HEK293 (cell line): ENCODE data around the gene CD9.

Experiments
- EGR2 ChIP-seq: fragments of 450-650 bp; formaldehyde crosslinking; IDR thresholded peaks from 2 replicates; pipeline ENCODE4 v1.5.1; 2016; ENCODE audit warnings: low read depth, missing biosample characterization, missing genetic modification characterization
- GLI4 ChIP-seq: fragments of 450-650 bp; formaldehyde crosslinking; IDR thresholded peaks from 2 replicates; pipeline ENCODE4 v1.5.1; 2016; ENCODE audit warnings: missing biosample characterization, missing genetic modification characterization
- GLIS2 ChIP-seq: fragments of 450-650 bp; formaldehyde crosslinking; IDR thresholded peaks from 2 replicates; pipeline ENCODE4 v1.5.1; 2016; ENCODE audit warnings: missing biosample characterization, missing genetic modification characterization
- KLF1 ChIP-seq: fragments of 450-650 bp; formaldehyde crosslinking; IDR thresholded peaks from 2 replicates; pipeline ENCODE4 v1.5.1; 2016; ENCODE audit warnings: missing biosample characterization, missing genetic modification characterization
- KLF7 ChIP-seq: fragments of 450-650 bp; formaldehyde crosslinking; IDR thresholded peaks from 2 replicates; pipeline ENCODE4 v1.5.1; 2016; ENCODE audit warnings: missing biosample characterization, missing genetic modification characterization, borderline replicate concordance
- KLF8 ChIP-seq: fragments of 450-650 bp; formaldehyde crosslinking; IDR thresholded peaks from 2 replicates; pipeline ENCODE4 v1.5.1; 2016; ENCODE audit warnings: missing biosample characterization, missing genetic modification characterization
- OSR2 ChIP-seq: fragments of 450-650 bp; formaldehyde crosslinking; IDR thresholded peaks from 2 replicates; pipeline ENCODE4 v1.5.1; 2016; ENCODE audit warnings: missing biosample characterization, missing genetic modification characterization
- PRDM10 ChIP-seq: fragments of 450-650 bp; formaldehyde crosslinking; IDR thresholded peaks from 2 replicates; pipeline ENCODE4 v1.5.1; 2016; ENCODE audit warnings: missing biosample characterization, missing genetic modification characterization
- SCRT1 ChIP-seq: fragments of 450-650 bp; formaldehyde crosslinking; IDR thresholded peaks from 2 replicates; pipeline ENCODE4 v1.5.1; 2016; ENCODE audit warnings: missing biosample characterization, missing genetic modification characterization, borderline replicate concordance
- SP2 ChIP-seq: fragments of 450-650 bp; formaldehyde crosslinking; IDR thresholded peaks from 2 replicates; pipeline ENCODE4 v1.5.1; 2016; ENCODE audit warnings: missing biosample characterization, missing genetic modification characterization
- SP3 ChIP-seq: fragments of 450-650 bp; formaldehyde crosslinking; IDR thresholded peaks from 2 replicates; pipeline ENCODE4 v1.5.1; 2016; ENCODE audit warnings: missing biosample characterization, missing genetic modification characterization
- SP7 ChIP-seq: fragments of 450-650 bp; formaldehyde crosslinking; IDR thresholded peaks from 2 replicates; pipeline ENCODE4 v1.5.1; 2016; ENCODE audit warnings: missing biosample characterization, missing genetic modification characterization
- TRIM28 ChIP-seq: IDR thresholded peaks from 2 replicates; pipeline ENCODE4 v1.6.1; 2011; ENCODE audit warnings: low read length, control low read depth, borderline replicate concordance
- ZBTB11 ChIP-seq: fragments of 450-650 bp; formaldehyde crosslinking; conservative IDR thresholded peaks from 2 replicates; pipeline ENCODE4 v1.5.1; 2016; ENCODE audit warnings: low read depth, missing biosample characterization, missing genetic modification characterization
- ZBTB17 ChIP-seq: fragments of 450-650 bp; formaldehyde crosslinking; IDR thresholded peaks from 2 replicates; pipeline ENCODE4 v1.5.1; 2016; ENCODE audit warnings: missing biosample characterization, missing genetic modification characterization
- ZFHX2 ChIP-seq: fragments of 450-650 bp; formaldehyde crosslinking; conservative IDR thresholded peaks from 2 replicates; pipeline ENCODE4 v1.5.1; 2016; ENCODE audit warnings: missing biosample characterization, missing genetic modification characterization
- ZNF157 ChIP-seq: fragments of 450-650 bp; formaldehyde crosslinking; IDR thresholded peaks from 2 replicates; pipeline ENCODE4 v1.5.1; 2016; ENCODE audit warnings: missing biosample characterization, missing genetic modification characterization
- ZNF16 ChIP-seq: fragments of 450-650 bp; formaldehyde crosslinking; IDR thresholded peaks from 2 replicates; pipeline ENCODE4 v1.5.1; 2016; ENCODE audit warnings: low read depth, missing biosample characterization, missing genetic modification characterization
- ZNF324 ChIP-seq: fragments of 450-650 bp; formaldehyde crosslinking; IDR thresholded peaks from 2 replicates; pipeline ENCODE4 v1.5.1; 2016; ENCODE audit warnings: missing biosample characterization, missing genetic modification characterization
- ZNF354C ChIP-seq: fragments of 450-650 bp; formaldehyde crosslinking; IDR thresholded peaks from 2 replicates; pipeline ENCODE4 v1.5.1; 2016; ENCODE audit warnings: missing biosample characterization, missing genetic modification characterization, low read depth, borderline replicate concordance
- ZNF362 ChIP-seq: fragments of 450-650 bp; formaldehyde crosslinking; IDR thresholded peaks from 2 replicates; pipeline ENCODE4 v1.5.1; 2016; ENCODE audit warnings: missing biosample characterization, missing genetic modification characterization
- ZNF423 ChIP-seq: fragments of 450-650 bp; formaldehyde crosslinking; IDR thresholded peaks from 2 replicates; pipeline ENCODE4 v1.5.1; 2016; ENCODE audit warnings: missing biosample characterization, missing genetic modification characterization
- ZNF433 ChIP-seq: fragments of 450-650 bp; formaldehyde crosslinking; IDR thresholded peaks from 2 replicates; pipeline ENCODE4 v1.5.1; 2016; ENCODE audit warnings: missing biosample characterization, missing genetic modification characterization, low read depth
- ZNF48 ChIP-seq: fragments of 450-650 bp; formaldehyde crosslinking; IDR thresholded peaks from 2 replicates; pipeline ENCODE4 v1.5.1; 2016; ENCODE audit warnings: missing biosample characterization, missing genetic modification characterization
- ZNF549 ChIP-seq: fragments of 450-650 bp; IDR thresholded peaks from 2 replicates; pipeline ENCODE4 v1.5.1; 2018; ENCODE audit warnings: missing biosample characterization, missing genetic modification characterization, mild to moderate bottlenecking, inconsistent platforms, moderate library complexity
- ZNF571 ChIP-seq: fragments of 450-650 bp; formaldehyde crosslinking; IDR thresholded peaks from 2 replicates; pipeline ENCODE4 v1.5.0; 2017; ENCODE audit warnings: missing biosample characterization, missing genetic modification characterization
- ZNF600 ChIP-seq: fragments of 450-650 bp; formaldehyde crosslinking; IDR thresholded peaks from 2 replicates; pipeline ENCODE4 v1.5.1; 2016; ENCODE audit warnings: missing biosample characterization, missing genetic modification characterization
- ZNF621 ChIP-seq: fragments of 450-650 bp; formaldehyde crosslinking; IDR thresholded peaks from 2 replicates; pipeline ENCODE4 v1.5.1; 2017; ENCODE audit warnings: missing biosample characterization, missing genetic modification characterization
- ZNF670 ChIP-seq: fragments of 450-650 bp; formaldehyde crosslinking; IDR thresholded peaks from 2 replicates; pipeline ENCODE4 v1.5.1; 2016; ENCODE audit warnings: missing biosample characterization, missing genetic modification characterization, low read depth
- ZNF677 ChIP-seq: fragments of 450-650 bp; IDR thresholded peaks from 2 replicates; pipeline ENCODE4 v1.5.0; 2018; ENCODE audit warnings: missing biosample characterization, mild to moderate bottlenecking, missing genetic modification characterization, moderate library complexity
- ZNF777 ChIP-seq: fragments of 450-650 bp; formaldehyde crosslinking; IDR thresholded peaks from 2 replicates; pipeline ENCODE4 v1.5.1; 2017; ENCODE audit warnings: missing biosample characterization, missing genetic modification characterization, borderline replicate concordance
- ZNF791 ChIP-seq: fragments of 450-650 bp; formaldehyde crosslinking; IDR thresholded peaks from 2 replicates; pipeline ENCODE4 v1.5.1; 2016; ENCODE audit warnings: missing biosample characterization, missing genetic modification characterization
- ZNF843 ChIP-seq: fragments of 450-650 bp; formaldehyde crosslinking; IDR thresholded peaks from 2 replicates; pipeline ENCODE4 v1.5.1; 2016; ENCODE audit warnings: missing biosample characterization, missing genetic modification characterization
- ZSCAN16 ChIP-seq: fragments of 450-650 bp; formaldehyde crosslinking; IDR thresholded peaks from 2 replicates; pipeline ENCODE4 v1.5.1; 2016; ENCODE audit warnings: missing biosample characterization, missing genetic modification characterization

CD9 gene

GRCh38 chr12:6199531-6200255 is 507 bp upstream of the CD9 start (continued):
- TF ChIP-seq PRDM10 (tag by site-specific recombination) (peak; percentile 34), ZNF600 (tag by site-specific recombination) (peak; percentile 54), ZNF48 (no peak), ZNF670 (tag by site-specific recombination) (no peak), ZNF433 (tag by site-specific recombination) (no peak), KLF7 (tag by site-specific recombination) (peak; percentile 90; the same call in 1 of the 2 replicates), KLF8 (tag by site-specific recombination) (peak; percentile 49; the same call in 1 of the 2 replicates), ZNF791 (no peak), KLF1 (tag by site-specific recombination) (peak; percentile 89), ZNF621 (tag by site-specific recombination) (no peak), GLIS2 (tag by site-specific recombination) (peak; percentile 63), ZNF423 (tag by site-specific recombination) (no peak), ZNF362 (tag by site-specific recombination) (no peak), TRIM28 (no peak), ZFHX2 (tag by site-specific recombination) (peak; percentile 70), ZNF16 (tag by site-specific recombination) (no peak), ZNF157 (tag by site-specific recombination) (no peak), ZBTB17 (tag by site-specific recombination) (peak; percentile 17; the same call in 1 of the 2 replicates), ZNF677 (tag by site-specific recombination) (no peak), ZSCAN16 (tag by site-specific recombination) (no peak), ZBTB11 (tag by site-specific recombination) (peak; percentile 58), GLI4 (tag by site-specific recombination) (no peak), EGR2 (0 out of 2 replicates have a peak, but pooled peaks have one; percentile 38), SP7 (tag by site-specific recombination) (no peak), ZNF571 (tag by site-specific recombination) (no peak), ZNF777 (tag by site-specific recombination) (0 out of 2 replicates have a peak, but pooled peaks have one; percentile 40), SP2 (tag by site-specific recombination) (peak; percentile 47), ZNF549 (tag by site-specific recombination) (no peak), ZNF843 (no peak), ZNF324 (no peak), SP3 (peak; percentile 59), SCRT1 (tag by site-specific recombination) (no peak), OSR2 (tag by site-specific recombination) (no peak), ZNF354C (tag by site-specific recombination) (no peak)
